Colonic mucosa (tissue), 4 donors: ENCODE data around the gene MLPH. TPM values are rescaled to one million over a fixed set of nuclear protein-coding genes. Genes with fewer than 3 reads are reported as not detected.

Experiments
- DNase-seq: peaks from one replicate; pipeline ENCODE4 v3.0.0-alpha.2; 2020
- H3K27ac ChIP-seq: fragments of 200-600 bp; one replicate; pipeline ENCODE4 v1.8.0; 2021
- H3K27me3 ChIP-seq: fragments of 200-600 bp; one replicate; pipeline ENCODE4 v1.8.0; 2021
- H3K36me3 ChIP-seq: fragments of 200-600 bp; one replicate; pipeline ENCODE4 v1.8.0; 2021
- H3K4me1 ChIP-seq: fragments of 200-600 bp; one replicate; pipeline ENCODE4 v1.8.0; 2021; ENCODE audit warnings: mild to moderate bottlenecking
- H3K4me3 ChIP-seq: fragments of 200-600 bp; one replicate; pipeline ENCODE4 v1.8.0; 2021
- H3K9ac ChIP-seq, 2 donors: one replicate each; pipeline ENCODE4 v1.7.0; 2013; ENCODE audit warnings: control low read depth in 2 of 2, low read depth in 2 of 2, low read length in 2 of 2
- H3K9me3 ChIP-seq: fragments of 200-600 bp; one replicate; pipeline ENCODE4 v1.8.0; 2021
- CTCF ChIP-seq: fragments of 200-600 bp; IDR thresholded peaks from one replicate; pipeline ENCODE4 v1.8.0; 2022; ENCODE audit warnings: antibody characterized with exemption, mild to moderate bottlenecking
- intact Hi-C: fragments of 100-400 bp; cut with DNase I; formaldehyde crosslinking; loops from one replicate; pipeline ENCODE4 v1.14.1; 2022
- total RNA-seq, 2 donors: library from RNA; stranded (reverse); fragmentation: NEBNext Ultra II Directional in 1 of 2; extraction: Animal tissue kit (Norgen Biotek cat#: 25700) in 1 of 2; gene quantifications; one replicate each; pipeline ENCODE4 v1.2.1, GENCODE V29; 2021
- donor health status: healthy.
- donor health status: DM: no; HTN: no; CAD: no.
- donor health status: DM: no; HTN: no; CAD: no.

The MLPH gene
- total RNA-seq, 2 donors from 2014 or later: 87.9 to 111 TPM

- H3K27me3 ChIP-seq: no peaks in the 10 kb centered on the region
- DNase-seq: no peak
- no peak for TF ChIP-seq CTCF
- intact Hi-C loops: no loop called here
- H3K9ac ChIP-seq: no peak overlapping the region
- no peak overlapping the region for H3K4me3 ChIP-seq
- no peaks in the 10 kb centered on the region for H3K9me3 ChIP-seq
- no peak overlapping the region for H3K27ac ChIP-seq
- H3K4me1 ChIP-seq: peaks cover 5% of the 10 kb centered on the region
- H3K36me3 ChIP-seq: no peaks in the 10 kb centered on the region
Measured at GRCh38 chr2:237508361-237508760, 21.3 kb downstream of the MLPH start.

DNA sequence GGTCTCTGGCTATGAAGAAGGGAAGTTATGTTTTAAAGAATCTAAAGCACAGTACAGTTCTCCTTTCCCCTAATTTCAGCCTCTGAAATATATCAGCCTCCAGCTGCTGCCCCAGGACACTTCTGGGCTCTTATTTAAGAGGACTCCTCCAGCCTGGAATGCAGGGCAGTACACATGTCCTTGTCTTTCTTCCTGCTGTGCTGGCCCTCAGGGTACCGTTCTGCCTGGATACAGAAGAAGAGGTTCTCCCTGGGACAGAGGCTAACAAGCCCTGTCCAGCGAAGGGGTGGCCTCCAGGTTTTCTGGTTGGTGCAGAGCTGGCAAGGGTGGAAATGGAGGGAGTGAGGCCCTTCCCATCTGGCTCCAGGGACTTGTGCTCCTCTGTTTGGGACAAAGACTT lies 22.1 kb downstream of the MLPH start:
- peak overlapping the region; percentile 46 for H3K27ac ChIP-seq
- no peak for DNase-seq
- H3K27me3 ChIP-seq: no peaks in the 10 kb centered on the region
- no peaks in the 10 kb centered on the region for H3K9me3 ChIP-seq
- peaks cover 5% of the 10 kb centered on the region for H3K4me1 ChIP-seq
- no peak overlapping the region for H3K4me3 ChIP-seq
- no peak overlapping the region for H3K9ac ChIP-seq
- intact Hi-C loops: no loop called here
- H3K36me3 ChIP-seq: no peaks in the 10 kb centered on the region
- TF ChIP-seq CTCF: no peak

GRCh38 chr2:237509905-237510304 lies 22.9 kb downstream of the MLPH start:
- H3K27ac ChIP-seq: peak overlapping the region; percentile 47
- no peak overlapping the region for H3K4me3 ChIP-seq
- intact Hi-C loops: loop anchor here (5.0 to 10.0 kb wide), 3 partner anchors 38 to 235 kb away; no protein-coding TSS in a partner anchor

GRCh38 chr2:237510502-237511217 lies 23.6 kb downstream of the MLPH start:
- peak overlapping the region; percentile 47 for H3K27ac ChIP-seq
- H3K4me3 ChIP-seq: no peak overlapping the region
- intact Hi-C loops: loop anchor here (5.0 to 10.0 kb wide), 3 partner anchors 38 to 234 kb away; no protein-coding TSS in a partner anchor
- no peak for TF ChIP-seq CTCF
- H3K4me1 ChIP-seq: peaks cover 5% of the 10 kb centered on the region
- DNase-seq: no peak
- peak overlapping the region in 1 of 2 donors; percentile 55 for H3K9ac ChIP-seq
- H3K9me3 ChIP-seq: no peaks in the 10 kb centered on the region
- no peaks in the 10 kb centered on the region for H3K36me3 ChIP-seq
- no peaks in the 10 kb centered on the region for H3K27me3 ChIP-seq

More at GRCh38 chr2:237509905-237510304, 22.9 kb downstream of the MLPH start:
- Histone ChIP-seq H3K4me1 (peaks cover 5% of the 10 kb centered on the region), H3K27me3 (no peaks in the 10 kb centered on the region), H3K9ac (peak overlapping the region in 1 of 2 donors; percentile 55), H3K36me3 (no peaks in the 10 kb centered on the region), H3K9me3 (no peaks in the 10 kb centered on the region)
- no peak for TF ChIP-seq CTCF
- peak; percentile 66 for DNase-seq

GRCh38 chr2:237511433-237511832 lies 24.4 kb downstream of the MLPH start:
- intact Hi-C loops: loop anchor here (5.0 to 10.0 kb wide), 3 partner anchors 39 to 233 kb away; no protein-coding TSS in a partner anchor
- Histone ChIP-seq H3K4me3 (no peak overlapping the region), H3K9me3 (no peaks in the 10 kb centered on the region), H3K27ac (no peak overlapping the region), H3K9ac (no peak overlapping the region), H3K36me3 (no peaks in the 10 kb centered on the region), H3K4me1 (peaks cover 5% of the 10 kb centered on the region), H3K27me3 (no peaks in the 10 kb centered on the region)
- no peak for DNase-seq
- no peak for TF ChIP-seq CTCF
